Temporal lobe (tissue), 2 donors: ENCODE measurements around the gene HIVEP3. TPM values are rescaled to one million over a fixed set of nuclear protein-coding genes. Genes with fewer than 3 reads are reported as not detected.

Experiments
- small RNA-seq: library from RNA; depleted of rRNA; stranded (forward); fragments of <200 nt; gene quantifications from one replicate; pipeline ENCODE3, GENCODE V24; 2014; ENCODE audit warnings: low replicate concordance
- total RNA-seq: library from RNA; depleted of rRNA; stranded (reverse); fragments of >200 nt; gene quantifications from one replicate; pipeline ENCODE4 v1.2.3, GENCODE V29; 2014

HIVEP3 gene
- total RNA-seq, 1 donor from 2014 or later, result 10.8 TPM

Small RNA genes lying within 50 kb of the gene (small RNA-seq; reads per million reads assigned to genes)
- not detected for gene RNA5SP45

Other genes starting within 250 kb of the HIVEP3 start
- gene GUCA2B, start 234.5 kb upstream of the HIVEP3 start, total RNA-seq, result not detected
- not detected for gene GUCA2A, start 245.8 kb upstream of the HIVEP3 start, total RNA-seq